GDM1 (cell line): Measurements from ENCODE around the gene BSG.
"Not testable (repeated sequence)": the region's sequence is repeated elsewhere in the genome, so short reads cannot be mapped to it uniquely, and the experiment has no call there.

ENCODE experiments used
- DNase-seq: peaks from one replicate; lab custom pipeline; 2025; lab: John Stamatoyannopoulos, UW

The BSG gene

GRCh38 chr19:604355-604754, 32.0 kb downstream of the BSG start:
- no peak for DNase-seq

GRCh38 chr19:605061-605971, 32.9 kb downstream of the BSG start:
- not testable (repeated sequence) for DNase-seq

- DNase-seq = no peak
Measured at GRCh38 chr19:607301-608154, 35.1 kb downstream of the BSG start.

GRCh38 chr19:608155-609003, 36.0 kb downstream of the BSG start:
- no peak for DNase-seq

- DNase-seq = no peak
Measured at GRCh38 chr19:609004-609346, 36.6 kb downstream of the BSG start.

GRCh38 chr19:610071-610800, 37.8 kb downstream of the BSG start:
- no peak for DNase-seq

- no peak for DNase-seq
Measured at GRCh38 chr19:610801-611480, 38.5 kb downstream of the BSG start.

GRCh38 chr19:611481-611868, 39.1 kb downstream of the BSG start:
- DNase-seq = no peak

- no peak for DNase-seq
Measured at GRCh38 chr19:612941-613340, 40.5 kb downstream of the BSG start.

GRCh38 chr19:613732-614567, 41.6 kb downstream of the BSG start:
- DNase-seq = no peak

GRCh38 chr19:615619-616018, 43.2 kb downstream of the BSG start:
- DNase-seq = no peak

- no peak for DNase-seq
Measured at GRCh38 chr19:616062-616700, 43.8 kb downstream of the BSG start.

GRCh38 chr19:616747-617526, 44.5 kb downstream of the BSG start:
- no peak for DNase-seq

- DNase-seq = no peak
Measured at GRCh38 chr19:617551-618246, 45.3 kb downstream of the BSG start.

- no peak for DNase-seq
Measured at GRCh38 chr19:618247-618619, 45.8 kb downstream of the BSG start.

GRCh38 chr19:618674-619285, 46.4 kb downstream of the BSG start:
- no peak for DNase-seq

- no peak for DNase-seq
Measured at GRCh38 chr19:619286-620002, 47.0 kb downstream of the BSG start.
